A673 (cell line): ENCODE results near the gene TRIM43. TPM values are rescaled to one million over a fixed set of nuclear protein-coding genes. Genes with fewer than 3 reads are reported as not detected.
"Not testable (repeated sequence)": the region's sequence is repeated elsewhere in the genome, so short reads cannot be mapped to it uniquely, and the experiment has no call there.

ENCODE experiments used
- BruUV-seq: library from RNA; stranded (reverse); fragments of 400-500 nt; replicated peaks from 2 replicates; lab custom pipeline; 2021; lab: Mats Ljungman, UMichigan
- CTCF ChIA-PET: fragments of 300-600 bp; sonication (Branson Sonifier 250); formaldehyde crosslinking; loops from one replicate; lab custom pipeline; 2022; ENCODE audit warnings: antibody characterized with exemption; lab: Charles Lee
- POLR2A ChIA-PET: fragments of 300-600 bp; sonication (Branson Sonifier 250); formaldehyde crosslinking; loops from one replicate; lab custom pipeline; 2022; ENCODE audit warnings: antibody characterized with exemption; ENCODE audit not compliant: low non-redundant PET; lab: Charles Lee
- DNase-seq: peaks from one replicate; pipeline ENCODE4 v3.0.0-alpha.2; 2015; ENCODE audit warnings: low spot score
- H3K27ac ChIP-seq: fragments of 200-600 bp; sonication (generic); 2 replicates; pipeline ENCODE4 v1.5.1; 2016; ENCODE audit warnings: mixed run types, low read depth, mild to moderate bottlenecking, mixed read lengths, antibody characterized with exemption, low read length; ENCODE audit not compliant: poor library complexity, severe bottlenecking
- H3K27me3 ChIP-seq: fragments of 200-600 bp; sonication (generic); replicated peaks from 2 replicates; pipeline ENCODE4 v1.6.1; 2017; ENCODE audit warnings: mixed run types, low read depth, mild to moderate bottlenecking, mixed read lengths, antibody characterized with exemption, low read length; ENCODE audit not compliant: insufficient read depth, poor library complexity
- H3K36me3 ChIP-seq: fragments of 200-600 bp; sonication (generic); 2 replicates; pipeline ENCODE4 v1.6.1; 2016; ENCODE audit warnings: mixed run types, mild to moderate bottlenecking, mixed read lengths, antibody characterized with exemption, low read length; ENCODE audit not compliant: insufficient read depth, poor library complexity, severe bottlenecking
- H3K4me1 ChIP-seq: fragments of 200-600 bp; sonication (generic); 2 replicates; pipeline ENCODE4 v1.6.1; 2017; ENCODE audit warnings: mixed run types, mild to moderate bottlenecking, mixed read lengths, antibody characterized with exemption, low read length; ENCODE audit not compliant: insufficient read depth, poor library complexity, severe bottlenecking
- H3K4me3 ChIP-seq: fragments of 200-600 bp; sonication (generic); 2 replicates; pipeline ENCODE4 v1.5.1; 2016; ENCODE audit warnings: low read depth, mixed run types, mild to moderate bottlenecking, mixed read lengths, low read length; ENCODE audit not compliant: poor library complexity, severe bottlenecking
- H3K9me3 ChIP-seq: fragments of 200-600 bp; sonication (generic); 2 replicates; pipeline ENCODE4 v1.6.1; 2016; ENCODE audit warnings: mixed run types, low read depth, mild to moderate bottlenecking, mixed read lengths, antibody characterized with exemption, low read length; ENCODE audit not compliant: poor library complexity, severe bottlenecking
- EZH2 ChIP-seq: fragments of 200-600 bp; sonication (generic); IDR thresholded peaks from 2 replicates; pipeline ENCODE4 v1.6.1; 2017; ENCODE audit warnings: borderline replicate concordance, low read depth, mild to moderate bottlenecking, mixed read lengths, antibody characterized with exemption, low read length; ENCODE audit not compliant: poor library complexity, severe bottlenecking
- intact Hi-C: fragments of 100-400 bp; cut with micrococcal nuclease; formaldehyde crosslinking; loops from one replicate; pipeline ENCODE4 v1.10.0; 2022; ENCODE audit not compliant: unreplicated experiment
- total RNA-seq: library from RNA; stranded (reverse); gene quantifications from 2 replicates; pipeline ENCODE4 v1.2.3, GENCODE V29; 2021
- TF ChIP-seq, protein P1 (sequence below): fragments of 300-800, 200-600 bp; sonication (generic); conservative IDR thresholded peaks from 2 replicates; pipeline ENCODE4 v1.5.1; 2017; ENCODE audit warnings: low read depth, mild to moderate bottlenecking, antibody characterized with exemption, low read length, moderate library complexity, mixed read lengths

The TRIM43 gene
- total RNA-seq, 1 experiment from 2014 or later = not detected

DNA sequence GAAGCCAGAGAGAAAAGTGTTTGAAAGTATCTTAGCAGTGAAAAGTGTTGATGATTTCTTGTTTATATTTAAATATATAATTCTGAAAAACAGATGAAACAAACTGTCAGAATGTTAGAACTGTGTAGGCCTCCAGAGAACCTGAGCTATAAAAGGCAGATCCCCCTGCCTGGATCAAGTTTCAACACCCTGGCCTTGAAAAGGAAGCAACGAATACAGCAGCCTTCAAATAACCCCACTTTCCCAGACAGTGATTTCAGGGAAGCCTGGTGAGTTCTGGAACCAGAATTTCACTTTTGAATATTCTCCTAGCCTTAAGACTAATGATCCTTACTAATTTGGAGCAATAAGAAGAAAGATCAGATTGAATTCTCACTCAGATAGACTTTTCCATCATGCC lies 13.3 kb upstream of the TRIM43 start:
- ChIA-PET POLR2A (no interaction called here), CTCF (no interaction called here)
- Histone ChIP-seq H3K27ac (no peak overlapping the region), H3K4me1 (no peaks in the 10 kb centered on the region), H3K36me3 (no peaks in the 10 kb centered on the region), H3K9me3 (no peaks in the 10 kb centered on the region), H3K4me3 (no peak overlapping the region), H3K27me3 (peaks cover 9% of the 10 kb centered on the region)
- intact Hi-C loops = no loop called here
- no TSS peak for BruUV-seq
- no peak for DNase-seq
- TF ChIP-seq EZH2 = no peak
- TF ChIP-seq, protein P1, sequence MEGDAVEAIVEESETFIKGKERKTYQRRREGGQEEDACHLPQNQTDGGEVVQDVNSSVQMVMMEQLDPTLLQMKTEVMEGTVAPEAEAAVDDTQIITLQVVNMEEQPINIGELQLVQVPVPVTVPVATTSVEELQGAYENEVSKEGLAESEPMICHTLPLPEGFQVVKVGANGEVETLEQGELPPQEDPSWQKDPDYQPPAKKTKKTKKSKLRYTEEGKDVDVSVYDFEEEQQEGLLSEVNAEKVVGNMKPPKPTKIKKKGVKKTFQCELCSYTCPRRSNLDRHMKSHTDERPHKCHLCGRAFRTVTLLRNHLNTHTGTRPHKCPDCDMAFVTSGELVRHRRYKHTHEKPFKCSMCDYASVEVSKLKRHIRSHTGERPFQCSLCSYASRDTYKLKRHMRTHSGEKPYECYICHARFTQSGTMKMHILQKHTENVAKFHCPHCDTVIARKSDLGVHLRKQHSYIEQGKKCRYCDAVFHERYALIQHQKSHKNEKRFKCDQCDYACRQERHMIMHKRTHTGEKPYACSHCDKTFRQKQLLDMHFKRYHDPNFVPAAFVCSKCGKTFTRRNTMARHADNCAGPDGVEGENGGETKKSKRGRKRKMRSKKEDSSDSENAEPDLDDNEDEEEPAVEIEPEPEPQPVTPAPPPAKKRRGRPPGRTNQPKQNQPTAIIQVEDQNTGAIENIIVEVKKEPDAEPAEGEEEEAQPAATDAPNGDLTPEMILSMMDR = no peak

DNA sequence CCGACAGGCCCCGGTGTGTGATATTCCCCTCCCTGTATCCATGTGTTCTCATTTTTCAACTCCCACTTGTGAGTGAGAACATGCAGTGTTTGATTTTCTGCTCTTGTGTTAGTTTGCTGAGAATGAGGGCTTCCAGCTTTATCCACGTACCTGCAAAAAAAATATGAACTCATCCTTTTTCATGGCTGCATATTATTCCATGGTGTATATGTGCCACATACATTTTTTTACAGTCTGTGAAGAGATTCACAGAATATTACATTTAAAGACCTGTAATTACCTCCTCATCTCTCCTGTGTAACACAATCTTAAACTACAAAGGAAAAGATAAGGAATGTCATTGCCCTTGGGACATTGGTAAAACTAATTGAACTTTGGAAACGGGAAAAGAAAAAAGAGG lies 8.3 kb upstream of the TRIM43 start:
- intact Hi-C loops, H3K4me3 ChIP-seq, BruUV-seq, H3K4me1 ChIP-seq, H3K9me3 ChIP-seq, H3K27me3 ChIP-seq, POLR2A ChIA-PET, DNase-seq, H3K27ac ChIP-seq, CTCF ChIA-PET, H3K36me3 ChIP-seq: not testable (repeated sequence)

DNA sequence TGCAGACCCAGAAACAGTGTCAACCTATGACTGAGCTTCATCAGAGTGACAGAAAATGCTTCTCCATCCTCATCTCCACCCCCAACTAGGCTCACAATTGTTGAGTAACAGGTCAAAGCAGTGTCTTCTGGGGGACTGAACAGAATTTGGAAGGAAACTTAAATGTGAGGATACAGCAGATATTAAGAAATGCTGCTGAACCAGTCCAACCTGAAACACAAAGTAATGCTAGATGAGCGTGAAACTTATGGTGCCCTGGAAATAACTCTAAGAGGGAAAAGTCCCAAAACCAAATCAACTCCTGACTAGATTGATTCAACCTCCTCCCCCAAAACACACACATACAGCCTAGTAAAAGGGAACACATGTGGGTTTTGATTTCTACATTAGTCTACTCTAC lies 7.5 kb upstream of the TRIM43 start:
- BruUV-seq, H3K27me3 ChIP-seq, H3K9me3 ChIP-seq, CTCF ChIA-PET, H3K36me3 ChIP-seq, POLR2A ChIA-PET, H3K27ac ChIP-seq, H3K4me1 ChIP-seq, intact Hi-C loops, DNase-seq, H3K4me3 ChIP-seq: not testable (repeated sequence)

DNA sequence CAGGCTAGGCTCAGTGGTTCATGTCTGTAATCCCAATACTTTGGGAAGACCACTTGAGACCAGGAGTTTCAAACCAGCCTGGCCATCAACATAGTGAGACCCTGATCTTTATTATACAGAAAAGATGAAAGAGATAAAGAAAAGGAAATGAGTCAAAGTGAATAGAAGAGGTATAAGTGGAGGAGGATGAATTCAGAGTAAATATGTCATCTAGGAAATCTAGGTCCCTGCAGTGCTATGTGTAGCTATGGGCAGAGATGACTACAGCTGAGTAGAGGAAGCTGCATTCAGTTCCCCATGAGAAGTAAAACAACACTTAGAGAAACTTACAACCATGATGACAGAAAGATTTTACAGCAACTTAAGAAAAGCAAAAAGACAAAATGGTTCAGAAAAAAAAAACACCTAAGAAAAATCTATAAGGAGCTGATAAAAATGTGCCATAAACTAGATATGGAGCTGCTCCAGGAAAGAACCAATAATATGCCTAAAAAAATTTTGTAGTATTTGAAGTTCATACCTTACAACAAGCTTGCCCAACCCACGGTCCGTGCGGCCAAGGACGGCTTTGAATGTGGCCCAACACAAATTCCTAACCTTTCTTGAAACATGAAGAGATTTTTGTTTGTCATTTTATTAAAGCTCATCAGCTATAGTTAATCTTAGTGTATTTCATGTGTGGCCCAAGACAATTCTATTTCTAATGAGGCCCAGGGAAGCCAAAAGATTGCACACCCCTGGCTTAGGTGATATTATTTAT lies 1.8 kb upstream of the TRIM43 start:
- H3K4me1 ChIP-seq, H3K27me3 ChIP-seq, H3K4me3 ChIP-seq, H3K27ac ChIP-seq, CTCF ChIA-PET, intact Hi-C loops, POLR2A ChIA-PET, H3K9me3 ChIP-seq, H3K36me3 ChIP-seq, BruUV-seq, DNase-seq: not testable (repeated sequence)

DNA sequence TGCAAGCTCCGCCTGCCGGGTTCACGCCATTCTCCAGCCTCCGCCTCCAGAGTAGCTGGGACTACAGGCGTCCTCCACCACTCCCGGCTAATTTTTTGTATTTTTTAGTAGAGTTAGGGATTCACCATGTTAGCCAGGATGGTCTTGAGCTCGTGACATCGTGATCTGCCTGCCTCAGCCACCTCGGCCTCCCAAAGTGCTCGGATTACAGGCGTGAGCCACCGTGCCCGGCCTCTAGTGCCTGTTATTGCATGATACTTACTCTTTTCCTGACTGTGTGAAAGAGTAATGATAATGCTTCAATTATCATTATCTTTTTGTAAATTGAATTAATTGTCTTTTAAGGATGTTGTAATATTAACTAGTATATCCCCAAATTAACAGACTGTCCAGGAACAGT lies 1.2 kb downstream of the TRIM43 start:
- CTCF ChIA-PET, POLR2A ChIA-PET, DNase-seq, H3K27me3 ChIP-seq, H3K36me3 ChIP-seq, intact Hi-C loops, BruUV-seq, H3K4me1 ChIP-seq, H3K4me3 ChIP-seq, H3K27ac ChIP-seq, H3K9me3 ChIP-seq: not testable (repeated sequence)

DNA sequence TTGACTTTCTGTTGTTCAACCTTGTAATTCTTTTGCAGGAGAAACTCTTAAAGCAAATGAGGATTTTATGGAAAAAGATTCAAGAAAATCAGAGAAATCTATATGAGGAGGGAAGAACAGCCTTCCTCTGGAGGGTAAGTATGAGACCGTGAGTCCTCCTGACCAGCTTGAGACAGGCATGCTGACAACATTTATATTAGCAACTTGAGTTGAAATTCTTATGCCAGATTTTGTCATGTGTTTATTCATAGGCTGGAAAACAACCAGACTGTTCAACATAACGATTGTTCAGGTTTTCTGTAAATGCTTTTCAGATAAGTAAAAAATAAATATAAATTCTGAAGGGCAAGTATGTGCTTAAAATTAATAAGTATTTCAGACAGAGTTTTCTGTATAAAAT lies 3.2 kb downstream of the TRIM43 start:
- H3K36me3 ChIP-seq, DNase-seq, H3K4me1 ChIP-seq, H3K9me3 ChIP-seq, intact Hi-C loops, H3K27ac ChIP-seq, H3K4me3 ChIP-seq, CTCF ChIA-PET, POLR2A ChIA-PET, BruUV-seq, H3K27me3 ChIP-seq: not testable (repeated sequence)

DNA sequence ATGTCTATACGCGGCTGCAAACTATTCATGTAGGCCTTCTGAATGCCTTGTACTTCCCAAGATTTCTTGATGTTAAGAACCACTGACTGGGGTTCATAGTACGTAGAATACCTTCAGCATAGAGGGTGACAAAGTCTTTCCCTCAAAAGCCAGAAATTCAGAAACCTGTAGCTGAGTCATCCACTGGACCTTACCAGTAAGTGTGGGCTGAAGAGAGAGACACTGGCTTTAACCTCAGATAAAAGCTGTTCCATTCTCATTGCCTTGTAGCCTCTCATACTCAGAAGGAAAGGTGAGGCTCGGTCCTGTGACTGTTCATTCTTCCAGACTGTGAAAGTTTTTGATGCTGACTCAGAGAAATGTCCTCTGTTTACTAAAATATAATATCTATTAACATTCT lies 9.5 kb downstream of the TRIM43 start:
- BruUV-seq, CTCF ChIA-PET, H3K27ac ChIP-seq, intact Hi-C loops, POLR2A ChIA-PET, H3K4me1 ChIP-seq, H3K9me3 ChIP-seq, H3K36me3 ChIP-seq, H3K27me3 ChIP-seq, H3K4me3 ChIP-seq, DNase-seq: not testable (repeated sequence)
